Esophagus muscularis mucosa (tissue), 4 donors: ENCODE measurements around the gene PIK3C2G.

ENCODE experiments used
- EP300 ChIP-seq: sonication (generic); formaldehyde crosslinking; IDR thresholded peaks from one replicate; pipeline ENCODE4 v1.6.1; 2017; ENCODE audit warnings: antibody characterized with exemption
- POLR2A ChIP-seq: fragments of 450-650 bp; IDR thresholded peaks from one replicate; pipeline ENCODE4 v1.6.1; 2017; ENCODE audit warnings: antibody characterized with exemption, moderate library complexity, mild to moderate bottlenecking, low read depth
- TF ChIP-seq, protein P1 (sequence below), 3 experiments: fragments of 200-600 bp in 2 of 3; fragments of 450-650 bp in 1 of 3; sonication (generic) in 2 of 3; IDR thresholded peaks; one replicate each; pipeline ENCODE4 v1.5.1; 2017 to 2019; ENCODE audit warnings: antibody characterized with exemption in 3 of 3, mild to moderate bottlenecking in 2 of 3, moderate library complexity in 1 of 3

DNA sequence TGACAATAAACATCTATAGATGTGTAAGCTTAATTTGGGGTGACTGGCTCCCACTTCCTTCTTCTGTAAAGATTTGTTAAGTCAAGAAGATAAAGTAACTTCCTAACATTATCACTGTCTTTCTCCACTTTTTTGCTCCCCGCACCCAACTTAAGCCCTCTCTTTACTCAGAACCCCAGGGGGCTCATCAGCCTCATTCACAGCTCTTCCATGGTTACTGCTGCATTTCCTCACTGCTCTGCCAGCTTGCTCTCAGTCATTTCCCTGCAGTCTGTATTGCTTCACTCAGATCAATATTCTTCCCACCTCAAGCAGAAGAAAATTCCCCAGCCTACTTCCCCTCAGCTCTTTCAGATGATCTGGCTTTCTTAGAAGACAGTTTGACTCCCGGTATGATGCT, 102.0 kb downstream of the PIK3C2G start:
- TF ChIP-seq, protein P1, sequence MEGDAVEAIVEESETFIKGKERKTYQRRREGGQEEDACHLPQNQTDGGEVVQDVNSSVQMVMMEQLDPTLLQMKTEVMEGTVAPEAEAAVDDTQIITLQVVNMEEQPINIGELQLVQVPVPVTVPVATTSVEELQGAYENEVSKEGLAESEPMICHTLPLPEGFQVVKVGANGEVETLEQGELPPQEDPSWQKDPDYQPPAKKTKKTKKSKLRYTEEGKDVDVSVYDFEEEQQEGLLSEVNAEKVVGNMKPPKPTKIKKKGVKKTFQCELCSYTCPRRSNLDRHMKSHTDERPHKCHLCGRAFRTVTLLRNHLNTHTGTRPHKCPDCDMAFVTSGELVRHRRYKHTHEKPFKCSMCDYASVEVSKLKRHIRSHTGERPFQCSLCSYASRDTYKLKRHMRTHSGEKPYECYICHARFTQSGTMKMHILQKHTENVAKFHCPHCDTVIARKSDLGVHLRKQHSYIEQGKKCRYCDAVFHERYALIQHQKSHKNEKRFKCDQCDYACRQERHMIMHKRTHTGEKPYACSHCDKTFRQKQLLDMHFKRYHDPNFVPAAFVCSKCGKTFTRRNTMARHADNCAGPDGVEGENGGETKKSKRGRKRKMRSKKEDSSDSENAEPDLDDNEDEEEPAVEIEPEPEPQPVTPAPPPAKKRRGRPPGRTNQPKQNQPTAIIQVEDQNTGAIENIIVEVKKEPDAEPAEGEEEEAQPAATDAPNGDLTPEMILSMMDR (IDR thresholded peaks at IDR 0.05): no peak
- no peak for TF ChIP-seq EP300
- no peak for TF ChIP-seq POLR2A
